Endothelial cell of umbilical vein (primary cell): ENCODE data around the gene NCR2. TPM values are rescaled to one million over a fixed set of nuclear protein-coding genes. Genes with fewer than 3 reads are reported as not detected.

Experiments
- BruUV-seq: library from RNA; stranded (reverse); fragments of 400-500 nt; replicated peaks from 2 replicates; lab custom pipeline; 2021; lab: Mats Ljungman, UMichigan
- CTCF ChIA-PET: fragments of 300-600, 350-600 bp; sonication (Branson Sonifier 250); formaldehyde crosslinking; loops from one replicate; lab custom pipeline; 2021; ENCODE audit warnings: antibody characterized with exemption, inconsistent platforms; lab: Charles Lee
- POLR2A ChIA-PET: fragments of 300-600, 350-600 bp; sonication (Branson Sonifier 250); formaldehyde crosslinking; loops from one replicate; lab custom pipeline; 2021; ENCODE audit warnings: antibody characterized with exemption, inconsistent platforms; lab: Charles Lee
- DNase-seq: peaks from one replicate; pipeline ENCODE4 v3.0.0-alpha.2; 2011; ENCODE audit warnings: low read depth, low spot score
- FAIRE-seq: peaks from 2 replicates; lab custom pipeline; 2011; peaks lifted over from hg19 to GRCh38; lab: Jason Lieb, UNC
- H2AFZ ChIP-seq: 2 replicates; pipeline ENCODE4 v1.6.0; 2012; ENCODE audit warnings: low read depth, low read length, control low read depth, inconsistent platforms
- H3K27ac ChIP-seq: 2 replicates; pipeline ENCODE4 v1.5.1; 2011; ENCODE audit warnings: low read depth, mild to moderate bottlenecking, control low read depth, low read length, moderate library complexity; ENCODE audit not compliant: insufficient read depth
- H3K27me3 ChIP-seq, 2 experiments: 2 replicates each; pipeline versions ENCODE4 v1.6.0 to v1.6.1; 2011; ENCODE audit warnings: low read length in 2 of 2, mixed read lengths in 1 of 2; ENCODE audit not compliant: control insufficient read depth in 2 of 2, insufficient read depth in 2 of 2
- H3K36me3 ChIP-seq, 2 experiments: 2 replicates in 1 of 2; 3 replicates in 1 of 2; pipeline ENCODE4 v1.5.1; 2011; ENCODE audit warnings: low read length in 2 of 2, mild to moderate bottlenecking in 1 of 2, moderate library complexity in 1 of 2; ENCODE audit not compliant: control insufficient read depth in 2 of 2, insufficient read depth in 2 of 2; ENCODE audit errors: extremely low read depth in 1 of 2
- H3K4me1 ChIP-seq: 3 replicates; pipeline ENCODE4 v1.5.1; 2011; ENCODE audit warnings: mild to moderate bottlenecking, low read length; ENCODE audit not compliant: control insufficient read depth, insufficient read depth; ENCODE audit errors: extremely low read depth
- H3K4me2 ChIP-seq: 2 replicates; pipeline ENCODE4 v1.6.1; 2011; ENCODE audit warnings: low read length, control low read depth, mixed read lengths; ENCODE audit not compliant: insufficient read depth
- H3K4me3 ChIP-seq, 3 experiments: fragments of 200-600 bp in 1 of 3; sonication (generic), shearing (Covaris generic) in 1 of 3; replicated peaks in 1 of 3; 2 replicates each; pipeline ENCODE4 v1.5.1; 2011 to 2016; ENCODE audit warnings: control low read depth in 3 of 3, low read length in 3 of 3, mild to moderate bottlenecking in 2 of 3, inconsistent platforms in 1 of 3, low read depth in 1 of 3, moderate library complexity in 1 of 3; ENCODE audit not compliant: insufficient read depth in 1 of 3
- H3K79me2 ChIP-seq: 2 replicates; pipeline ENCODE4 v1.6.0; 2012; ENCODE audit warnings: low read length, inconsistent platforms; ENCODE audit not compliant: control insufficient read depth, insufficient read depth
- H3K9ac ChIP-seq: replicated peaks from 2 replicates; pipeline ENCODE3; 2011; ENCODE audit warnings: low read length, control low read depth; ENCODE audit not compliant: insufficient read depth; ENCODE audit errors: extremely low read depth
- H3K9me1 ChIP-seq: replicated peaks from 3 replicates; pipeline ENCODE4 v1.6.0; 2011; ENCODE audit warnings: mild to moderate bottlenecking, low read length; ENCODE audit not compliant: control insufficient read depth, insufficient read depth; ENCODE audit errors: extremely low read depth
- H3K9me3 ChIP-seq: replicated peaks from 2 replicates; pipeline ENCODE4 v1.5.1; 2012; ENCODE audit warnings: low read length, inconsistent platforms; ENCODE audit not compliant: control insufficient read depth, insufficient read depth
- H4K20me1 ChIP-seq: replicated peaks from 2 replicates; pipeline ENCODE3; 2011; ENCODE audit warnings: mild to moderate bottlenecking, low read length; ENCODE audit not compliant: control insufficient read depth, insufficient read depth; ENCODE audit errors: extremely low read depth
- CTCF ChIP-seq, 2 donors: IDR thresholded peaks; 1 replicate in 1 of 2; 2 replicates in 1 of 2; pipeline ENCODE4 v1.5.1; 2011; ENCODE audit warnings: low read length in 2 of 2, mild to moderate bottlenecking in 2 of 2, moderate library complexity in 2 of 2, control low read depth in 1 of 2, inconsistent platforms in 1 of 2, low read depth in 1 of 2; ENCODE audit not compliant: insufficient read depth in 1 of 2; ENCODE audit errors: extremely low read depth in 1 of 2
- EZH2 ChIP-seq: IDR thresholded peaks from 2 replicates; pipeline ENCODE4 v1.6.1; 2012; ENCODE audit warnings: borderline replicate concordance, low read depth, mild to moderate bottlenecking, moderate library complexity, low read length, inconsistent platforms; ENCODE audit not compliant: severe bottlenecking
- FOS ChIP-seq: IDR thresholded peaks from 2 replicates; pipeline ENCODE4 v1.6.1; 2011; ENCODE audit warnings: mild to moderate bottlenecking, low read length, moderate library complexity, borderline replicate concordance; ENCODE audit not compliant: insufficient read depth
- GATA2 ChIP-seq: IDR thresholded peaks from 2 replicates; pipeline ENCODE4 v1.7.0; 2011; ENCODE audit warnings: low read depth, mild to moderate bottlenecking, moderate library complexity, mixed read lengths, low read length; ENCODE audit not compliant: insufficient read length, insufficient read depth
- JUN ChIP-seq: IDR thresholded peaks from 2 replicates; pipeline ENCODE4 v1.6.1; 2011; ENCODE audit warnings: borderline replicate concordance, low read depth; ENCODE audit not compliant: insufficient read length, insufficient read depth
- MAX ChIP-seq: IDR thresholded peaks from 2 replicates; pipeline ENCODE4 v1.6.1; 2011; ENCODE audit not compliant: insufficient read depth, insufficient read length
- MYC ChIP-seq: IDR thresholded peaks from one replicate; pipeline ENCODE4 v1.6.1; 2011; ENCODE audit warnings: mild to moderate bottlenecking, low read depth, low read length
- POLR2A ChIP-seq: IDR thresholded peaks from 2 replicates; pipeline ENCODE4 v1.6.1; 2012; ENCODE audit warnings: low read depth, mild to moderate bottlenecking, control low read depth, low read length
- POLR2AphosphoS5 ChIP-seq: IDR thresholded peaks from 2 replicates; pipeline ENCODE4 v1.6.1; 2012; ENCODE audit warnings: low read depth, mild to moderate bottlenecking, control low read depth, low read length, moderate library complexity; ENCODE audit not compliant: insufficient read depth
- dilution Hi-C: fragments of 300-500 bp; cut with MboI; formaldehyde crosslinking; loops from one replicate; pipeline ENCODE4 v1.15.0; 2019; ENCODE audit warnings: low sequenced_read_pairs; ENCODE audit not compliant: extremely low pct_ligation_motif_present
- intact Hi-C: fragments of 100-400 bp; cut with micrococcal nuclease; formaldehyde crosslinking; loops from one replicate; pipeline ENCODE4 v1.10.0; 2022
- polyA plus RNA-seq, 4 experiments: library from polyadenylated mRNA; depleted of rRNA in 3 of 4; stranded (reverse) in 3 of 4; unstranded in 1 of 4; fragments of >200 nt; gene quantifications; 2 replicates each; pipeline versions ENCODE4 v1.2.1 to v1.2.3, GENCODE V29; 2011 to 2012; ENCODE audit warnings: missing spikeins in 1 of 4
- total RNA-seq: library from RNA; stranded (reverse); gene quantifications from 2 replicates; pipeline ENCODE4 v1.2.3, GENCODE V29; 2021

The NCR2 gene
- total and polyA plus RNA-seq, 2 donors (not counting 3 experiments of a cell fraction or from before 2014, with no cell fraction given), result not detected

GRCh38 chr6:41358503-41358902, 23.1 kb downstream of the NCR2 start:
- no peak for FAIRE-seq
- CTCF ChIA-PET, result no interaction called here
- no peak for DNase-seq
- H3K79me2 ChIP-seq, result no peaks in the 10 kb centered on the region
- no peaks in the 10 kb centered on the region for H3K9me3 ChIP-seq
- no peak overlapping the region for H3K27ac ChIP-seq
- no peaks in the 10 kb centered on the region for H4K20me1 ChIP-seq
- no peaks in the 10 kb centered on the region for H3K4me1 ChIP-seq
- TF ChIP-seq MYC (no peak), CTCF (IDR thresholded peaks at IDR 0.05; ENCODE audit: extremely low read depth in 1 of 2, insufficient read depth in 1 of 2, low read depth in 1 of 2, low read length in 2 of 2) (no peak), MAX (no peak), POLR2A (no peak), FOS (no peak), EZH2 (no peak), GATA2 (no peak), POLR2AphosphoS5 (no peak), JUN (no peak)
- no peaks in the 10 kb centered on the region for H3K36me3 ChIP-seq
- dilution Hi-C loops (no loop called here), intact Hi-C loops (no loop called here)
- H3K4me2 ChIP-seq, result no peak overlapping the region
- POLR2A ChIA-PET, result no interaction called here
- BruUV-seq, result no TSS peak
- no peak overlapping the region for H3K9ac ChIP-seq
- H2AFZ ChIP-seq, result no peak overlapping the region
- no peaks in the 10 kb centered on the region for H3K9me1 ChIP-seq
- H3K27me3 ChIP-seq, result peaks cover 8 to 10% of the 10 kb centered on the region in 2 experiments
- H3K4me3 ChIP-seq, result no peak overlapping the region
